ENCODE results near the gene RWDD1.
A peak's percentile ranks its signal among the peaks of the same experiment; 100 is the strongest.

RWDD1 gene

DNA sequence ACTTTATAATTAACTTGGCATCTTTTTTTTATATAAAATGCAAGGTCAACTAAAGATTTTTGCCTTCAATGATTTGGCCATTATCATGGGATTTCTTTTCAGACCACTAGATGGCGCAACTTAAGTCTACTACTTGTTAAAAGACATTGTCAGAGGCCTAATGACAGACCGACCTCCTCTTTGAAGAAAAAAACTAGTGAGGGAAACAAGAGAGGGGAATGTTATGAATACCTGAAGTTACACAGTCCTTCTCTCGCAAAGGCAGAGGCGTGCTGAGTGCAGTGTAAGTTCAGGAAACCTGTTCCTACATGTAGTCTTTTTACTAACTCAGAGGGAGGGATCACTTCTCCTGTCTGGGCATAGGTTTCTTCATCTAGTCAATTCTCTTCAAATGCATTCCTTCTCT, 35.1 kb upstream of the RWDD1 start:
- peak; percentile 31 for DNase-seq
- TF ChIP-seq, protein P1, sequence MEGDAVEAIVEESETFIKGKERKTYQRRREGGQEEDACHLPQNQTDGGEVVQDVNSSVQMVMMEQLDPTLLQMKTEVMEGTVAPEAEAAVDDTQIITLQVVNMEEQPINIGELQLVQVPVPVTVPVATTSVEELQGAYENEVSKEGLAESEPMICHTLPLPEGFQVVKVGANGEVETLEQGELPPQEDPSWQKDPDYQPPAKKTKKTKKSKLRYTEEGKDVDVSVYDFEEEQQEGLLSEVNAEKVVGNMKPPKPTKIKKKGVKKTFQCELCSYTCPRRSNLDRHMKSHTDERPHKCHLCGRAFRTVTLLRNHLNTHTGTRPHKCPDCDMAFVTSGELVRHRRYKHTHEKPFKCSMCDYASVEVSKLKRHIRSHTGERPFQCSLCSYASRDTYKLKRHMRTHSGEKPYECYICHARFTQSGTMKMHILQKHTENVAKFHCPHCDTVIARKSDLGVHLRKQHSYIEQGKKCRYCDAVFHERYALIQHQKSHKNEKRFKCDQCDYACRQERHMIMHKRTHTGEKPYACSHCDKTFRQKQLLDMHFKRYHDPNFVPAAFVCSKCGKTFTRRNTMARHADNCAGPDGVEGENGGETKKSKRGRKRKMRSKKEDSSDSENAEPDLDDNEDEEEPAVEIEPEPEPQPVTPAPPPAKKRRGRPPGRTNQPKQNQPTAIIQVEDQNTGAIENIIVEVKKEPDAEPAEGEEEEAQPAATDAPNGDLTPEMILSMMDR (IDR thresholded peaks at IDR 0.05; ENCODE audit: low read depth, low read length): peak; percentile 76
- Histone ChIP-seq H3K36me3 (no peaks in the 10 kb centered on the region), H3K27me3 (peaks cover 8% of the 10 kb centered on the region; the same call in 1 of the 2 replicates), H3K4me1 (no peaks in the 10 kb centered on the region), H3K9me3 (no peaks in the 10 kb centered on the region), H3K4me3 (ENCODE audit: low read depth, low read length) (no peak overlapping the region)

DNA sequence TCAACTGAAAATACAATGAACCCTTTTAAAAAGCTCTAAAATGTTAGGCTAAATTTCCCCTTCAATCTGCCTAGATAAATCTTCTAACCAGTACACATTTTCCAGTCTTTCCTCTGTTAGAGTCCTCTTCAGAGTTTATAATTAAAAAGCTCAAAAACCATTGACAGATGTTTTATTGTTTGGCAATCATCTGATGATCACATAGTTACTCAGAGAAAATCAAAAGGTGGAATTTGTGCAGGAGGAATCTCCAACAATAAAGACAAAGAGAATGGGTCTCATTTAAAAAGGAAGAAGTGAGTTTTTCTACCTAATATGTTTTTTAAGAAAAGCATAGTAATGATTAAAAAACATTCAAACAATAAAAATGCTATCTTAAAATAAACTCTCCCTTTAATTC, 28.9 kb upstream of the RWDD1 start:
- peaks cover 8% of the 10 kb centered on the region for H3K27me3 ChIP-seq
- no peaks in the 10 kb centered on the region for H3K9me3 ChIP-seq
- no peak overlapping the region for H3K4me3 ChIP-seq (ENCODE audit: low read depth, low read length)
- DNase-seq: no peak
- no peaks in the 10 kb centered on the region for H3K36me3 ChIP-seq
- TF ChIP-seq, protein P1 (IDR thresholded peaks at IDR 0.05; ENCODE audit: low read depth, low read length): no peak
- no peaks in the 10 kb centered on the region for H3K4me1 ChIP-seq

DNA sequence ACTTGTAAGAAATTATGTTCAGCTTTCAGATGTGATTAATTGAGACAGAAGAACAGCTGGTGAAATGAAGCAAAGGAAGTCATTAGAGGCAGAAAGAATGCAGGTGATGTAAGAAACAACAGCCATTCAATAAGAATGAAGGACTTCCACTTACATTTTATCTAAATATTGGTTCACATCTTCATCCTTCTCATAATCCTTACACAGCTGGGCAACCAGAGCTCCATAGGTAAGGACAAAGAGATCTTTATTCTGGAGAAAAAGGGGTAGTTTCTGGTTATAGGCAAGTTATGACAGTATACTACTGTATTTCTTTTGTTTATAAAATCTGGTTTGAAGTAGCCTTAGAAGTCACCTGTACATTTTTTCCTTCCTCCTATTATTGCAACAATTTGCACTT, 28.2 kb upstream of the RWDD1 start:
- H3K36me3 ChIP-seq: no peaks in the 10 kb centered on the region
- no peak overlapping the region for H3K4me3 ChIP-seq (ENCODE audit: low read depth, low read length)
- TF ChIP-seq, protein P1 (IDR thresholded peaks at IDR 0.05; ENCODE audit: low read depth, low read length): no peak
- DNase-seq: no peak
- H3K9me3 ChIP-seq: no peaks in the 10 kb centered on the region
- H3K27me3 ChIP-seq: peaks cover 8% of the 10 kb centered on the region
- H3K4me1 ChIP-seq: no peaks in the 10 kb centered on the region

DNA sequence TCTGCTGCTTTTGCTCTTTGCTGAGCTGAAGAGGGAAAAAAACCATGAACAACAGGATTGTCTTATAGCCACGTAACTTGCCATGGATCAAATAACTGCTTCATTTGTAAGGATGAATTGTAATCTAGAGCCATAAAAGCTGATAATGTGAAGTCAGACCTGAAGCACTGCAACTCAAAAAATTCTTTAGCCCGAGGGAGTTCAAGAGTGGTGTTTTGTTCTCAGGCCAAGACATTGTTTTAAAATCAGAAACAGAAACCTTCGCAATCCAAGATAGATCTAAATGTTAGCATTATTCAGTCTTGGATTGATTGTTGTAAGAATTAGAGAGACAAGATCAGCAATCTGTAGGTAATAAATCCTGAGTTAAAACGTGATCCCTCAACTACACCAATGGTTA, 25.7 kb upstream of the RWDD1 start, which contains the start of gene TRAPPC3L:
Gene TRAPPC3L (minus strand): TSS at position 34 of the 400 bp plus-strand sequence. CDS start 170 bp downstream, outside the sequence.
- Histone ChIP-seq H3K4me1 (no peaks in the 10 kb centered on the region), H3K4me3 (ENCODE audit: low read depth, low read length) (no peak within 1 kb of the TSS), H3K36me3 (no peaks in the 10 kb centered on the region), H3K9me3 (no peaks in the 10 kb centered on the region), H3K27me3 (peaks cover 7% of the 10 kb centered on the region)
- DNase-seq: no peak
- TF ChIP-seq, protein P1 (IDR thresholded peaks at IDR 0.05; ENCODE audit: low read depth, low read length): no peak

DNA sequence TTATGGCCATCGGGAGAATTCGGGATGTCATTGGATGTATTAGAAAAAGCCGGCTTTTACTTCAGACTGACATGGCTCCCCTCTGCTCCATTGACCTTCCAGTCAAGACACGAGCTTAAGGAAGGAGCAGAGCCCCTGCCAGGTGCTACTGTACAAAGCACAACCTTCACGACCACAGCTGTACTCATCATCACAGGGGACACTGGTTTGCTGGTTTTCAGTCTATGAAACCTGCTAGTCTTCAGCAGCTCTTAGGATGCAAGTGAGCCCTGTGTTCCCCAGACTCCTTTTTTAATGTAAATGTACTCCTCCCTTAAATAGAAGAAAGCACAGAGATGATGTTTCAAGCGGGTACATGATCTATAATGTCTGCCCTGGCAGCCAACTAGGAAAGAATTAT, 23.9 kb upstream of the RWDD1 start:
- Histone ChIP-seq H3K4me1 (no peaks in the 10 kb centered on the region), H3K27me3 (no peaks in the 10 kb centered on the region; the same call in 1 of the 2 replicates), H3K4me3 (ENCODE audit: low read depth, low read length) (no peak overlapping the region), H3K9me3 (no peaks in the 10 kb centered on the region), H3K36me3 (no peaks in the 10 kb centered on the region)
- TF ChIP-seq, protein P1 (IDR thresholded peaks at IDR 0.05; ENCODE audit: low read depth, low read length): no peak
- DNase-seq: no peak

DNA sequence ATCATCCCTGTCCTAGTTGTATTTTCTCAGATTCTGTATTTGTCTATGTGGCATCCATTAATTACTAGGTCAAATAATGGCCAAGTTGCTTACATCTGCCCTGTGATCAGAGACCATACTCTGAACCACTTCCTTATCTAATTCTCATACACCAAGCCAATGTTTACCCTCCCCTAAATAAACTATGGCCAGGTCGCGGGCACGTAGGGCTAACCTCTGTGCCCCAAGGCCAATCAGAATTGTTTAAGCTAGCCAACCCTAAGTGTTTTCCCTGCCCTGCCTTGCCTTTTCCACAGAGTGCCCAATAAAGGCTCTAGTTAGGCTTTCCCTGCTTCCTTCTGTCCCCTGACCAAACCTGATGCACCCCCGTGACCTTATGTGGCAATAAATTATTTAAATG, 20.5 kb upstream of the RWDD1 start:
- DNase-seq: no peak
- no peaks in the 10 kb centered on the region for H3K36me3 ChIP-seq
- TF ChIP-seq, protein P1 (IDR thresholded peaks at IDR 0.05; ENCODE audit: low read depth, low read length): no peak

More for the DNA sequence above, 20.5 kb upstream of the RWDD1 start:
- Histone ChIP-seq H3K9me3 (no peaks in the 10 kb centered on the region), H3K4me1 (no peaks in the 10 kb centered on the region), H3K4me3 (ENCODE audit: low read depth, low read length) (no peak overlapping the region), H3K27me3 (peaks cover 6% of the 10 kb centered on the region; the same call in 1 of the 2 replicates)
